HUDEP-2 (cell line): ENCODE measurements around the gene AQP4.

Experiments
- DNase-seq, 76 experiments: peaks; one replicate each; lab custom pipeline; 2025; ENCODE audit not compliant: unreplicated experiment in 76 of 76; lab: John Stamatoyannopoulos, UW

AQP4 gene, protein sequence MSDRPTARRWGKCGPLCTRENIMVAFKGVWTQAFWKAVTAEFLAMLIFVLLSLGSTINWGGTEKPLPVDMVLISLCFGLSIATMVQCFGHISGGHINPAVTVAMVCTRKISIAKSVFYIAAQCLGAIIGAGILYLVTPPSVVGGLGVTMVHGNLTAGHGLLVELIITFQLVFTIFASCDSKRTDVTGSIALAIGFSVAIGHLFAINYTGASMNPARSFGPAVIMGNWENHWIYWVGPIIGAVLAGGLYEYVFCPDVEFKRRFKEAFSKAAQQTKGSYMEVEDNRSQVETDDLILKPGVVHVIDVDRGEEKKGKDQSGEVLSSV

DNA sequence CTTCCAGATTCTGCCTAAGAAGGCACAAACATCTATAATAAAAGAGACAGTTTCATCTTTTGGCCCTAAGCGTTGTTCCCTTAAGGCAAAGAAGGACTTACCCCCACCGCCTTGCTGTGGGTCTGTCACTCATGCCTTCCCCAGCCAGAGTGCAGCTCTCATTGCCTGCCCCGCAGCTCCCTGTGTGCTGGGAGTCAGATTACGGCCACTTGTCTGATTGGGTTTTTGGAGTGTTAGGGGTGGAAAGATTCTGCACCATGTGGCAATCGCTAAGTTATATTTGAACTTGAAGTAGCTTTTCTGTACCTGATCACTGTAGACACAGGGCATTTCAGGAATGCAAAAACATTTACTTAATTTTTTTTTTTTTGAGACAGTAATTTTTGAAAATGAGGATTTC, at the start of gene AQP4:
AQP4 (minus strand) TSS at position 151 of the 400 bp plus-strand sequence; CDS start at position 133, 18 bp downstream.
- no peak for DNase-seq

GRCh38 chr18:26911840-26912239, 46.3 kb upstream of the AQP4 start:
- DNase-seq: no peak

- no peak for DNase-seq
Observed at GRCh38 chr18:26909599-26910290, 44.2 kb upstream of the AQP4 start.

DNA sequence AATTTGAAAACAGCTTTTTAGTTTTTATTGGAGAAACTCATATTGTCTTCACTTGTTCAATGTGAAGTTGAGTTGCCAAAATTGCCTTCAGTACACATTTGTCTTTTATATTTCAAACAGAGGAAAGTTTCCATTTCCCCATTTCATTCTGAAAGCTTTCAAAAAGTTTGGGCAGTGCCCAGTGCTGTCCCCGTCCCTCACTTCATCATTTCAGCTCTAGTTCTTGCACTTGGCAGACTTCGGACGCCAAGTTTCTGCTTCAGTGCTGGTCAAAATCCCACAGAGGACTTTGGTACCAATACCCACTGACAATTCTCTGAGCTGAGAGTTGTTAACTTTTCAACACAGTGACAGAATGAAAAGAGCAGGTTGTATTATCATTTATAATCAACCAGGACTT, 43.4 kb upstream of the AQP4 start:
- DNase-seq: no peak

- DNase-seq: no peak
Observed at GRCh38 chr18:26902291-26902690, 36.8 kb upstream of the AQP4 start.

DNA sequence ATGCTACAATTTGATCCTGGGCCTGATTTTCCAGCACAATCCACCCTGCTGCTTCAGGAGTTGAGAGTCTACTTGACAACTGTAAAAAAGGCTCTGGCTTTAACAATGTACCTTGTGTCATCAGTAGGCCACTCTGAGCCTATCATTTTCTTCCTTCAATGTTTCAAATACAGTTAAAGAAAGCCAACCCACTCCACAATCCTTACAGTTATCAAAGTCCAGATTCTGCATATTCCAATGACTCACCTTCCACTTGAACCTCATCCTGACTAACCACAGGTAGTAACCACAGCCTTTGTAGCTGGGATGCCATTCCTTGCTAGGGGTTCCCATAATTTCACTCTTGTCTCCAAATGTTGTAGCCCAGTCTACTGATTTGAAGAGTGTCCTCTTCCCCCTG, 35.5 kb upstream of the AQP4 start:
- no peak for DNase-seq

- DNase-seq: no peak
Observed at GRCh38 chr18:26894426-26894825, 28.9 kb upstream of the AQP4 start.

DNA sequence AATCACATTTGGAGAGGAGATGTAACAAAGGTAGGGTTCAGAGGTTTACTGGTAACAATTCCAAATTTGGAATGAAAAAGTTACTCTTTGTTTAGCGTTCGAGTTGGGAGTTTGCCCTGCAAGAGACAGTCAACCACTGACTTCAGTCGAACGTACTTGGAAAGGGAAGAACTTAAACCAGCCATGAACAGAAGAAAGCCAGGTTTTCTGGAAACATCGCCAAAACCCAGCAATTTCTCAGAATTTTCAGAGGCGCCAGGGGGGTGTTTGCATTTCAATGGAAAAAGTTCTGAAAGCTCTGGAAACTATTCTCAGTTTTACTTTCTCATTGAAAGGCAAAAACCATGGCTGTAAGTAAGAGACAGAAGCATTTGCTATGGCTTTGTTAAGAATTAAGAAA, 28.5 kb upstream of the AQP4 start:
- DNase-seq: no peak

GRCh38 chr18:26888259-26888658, 22.8 kb upstream of the AQP4 start:
- DNase-seq: no peak

DNA sequence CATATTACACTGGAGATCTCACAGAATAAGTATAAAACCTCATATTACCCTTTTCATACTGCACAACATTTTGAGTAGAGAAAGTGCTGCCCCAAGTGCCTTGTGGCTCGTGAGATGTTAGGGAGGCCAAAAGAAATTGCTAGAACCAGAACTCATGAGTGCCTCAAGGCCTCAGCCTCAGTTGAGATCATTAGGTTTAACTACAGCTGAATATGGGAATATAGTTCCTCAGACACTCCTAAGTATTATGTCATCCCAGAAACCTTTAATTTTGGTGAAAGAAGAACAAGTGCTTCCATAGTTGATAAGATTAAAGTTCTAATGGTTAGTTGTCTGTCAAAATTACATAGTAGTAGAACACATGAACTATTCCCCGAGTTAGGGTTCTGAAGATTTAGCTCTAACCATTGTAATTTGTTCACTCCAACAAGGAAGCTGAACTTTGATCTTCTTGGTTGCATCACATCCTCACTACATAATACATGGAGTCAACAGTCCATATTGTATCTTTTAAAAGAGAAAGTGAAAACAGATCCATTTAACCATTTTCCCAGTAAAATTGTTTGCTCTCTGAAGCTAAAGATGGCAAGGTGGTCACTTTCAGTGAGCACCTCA, 9.6 kb upstream of the AQP4 start:
- no peak for DNase-seq

GRCh38 chr18:26874283-26874682, 8.8 kb upstream of the AQP4 start:
- no peak for DNase-seq

- DNase-seq: no peak
Observed at GRCh38 chr18:26869640-26870039, 4.1 kb upstream of the AQP4 start.

GRCh38 chr18:26868968-26869586, 3.6 kb upstream of the AQP4 start:
- DNase-seq: no peak

DNA sequence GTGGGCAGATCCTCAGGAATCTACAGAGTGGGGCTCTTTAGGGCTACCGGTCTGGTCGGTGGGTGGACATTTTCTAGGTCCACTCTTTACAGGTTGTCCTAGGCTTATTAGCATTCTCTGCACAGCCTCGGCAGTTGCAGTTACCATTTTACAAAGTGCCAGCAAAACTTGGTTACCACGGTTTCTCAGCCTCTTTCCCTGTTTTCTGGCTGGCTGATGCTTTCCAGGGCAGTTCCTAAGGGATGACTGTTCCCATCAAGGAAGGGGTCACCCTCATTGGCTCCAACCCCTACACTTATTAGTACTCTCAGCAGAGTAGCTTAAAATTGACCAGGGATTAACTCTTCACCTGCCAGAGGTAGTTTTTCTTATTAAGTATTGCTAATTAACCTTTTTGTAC, 2.0 kb upstream of the AQP4 start:
- no peak for DNase-seq

DNA sequence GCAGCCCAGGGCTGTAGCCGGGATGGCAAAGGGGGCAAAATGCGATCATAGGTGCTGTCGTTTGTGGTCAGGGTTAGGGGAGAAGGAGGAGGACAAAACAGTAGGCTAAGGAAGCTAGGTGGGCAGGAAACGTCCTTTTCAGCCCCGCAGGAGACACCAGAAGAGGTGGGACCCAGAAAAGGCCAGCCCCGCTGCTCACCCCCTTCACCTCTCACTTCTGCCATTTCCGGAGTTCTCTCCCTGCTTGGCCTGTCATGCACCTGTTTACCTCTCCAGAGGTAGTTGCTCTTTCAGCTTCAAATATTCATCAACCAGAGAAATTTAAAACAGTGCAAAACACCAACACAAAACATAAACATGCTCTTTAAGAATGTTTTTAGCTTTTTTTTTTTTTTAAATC, 849 bp downstream of the AQP4 start:
- DNase-seq: no peak

GRCh38 chr18:26863921-26864497, 1.5 kb downstream of the AQP4 start:
- no peak for DNase-seq

GRCh38 chr18:26863122-26863879, 2.2 kb downstream of the AQP4 start:
- no peak for DNase-seq

GRCh38 chr18:26862084-26862483, 3.4 kb downstream of the AQP4 start:
- no peak for DNase-seq

DNA sequence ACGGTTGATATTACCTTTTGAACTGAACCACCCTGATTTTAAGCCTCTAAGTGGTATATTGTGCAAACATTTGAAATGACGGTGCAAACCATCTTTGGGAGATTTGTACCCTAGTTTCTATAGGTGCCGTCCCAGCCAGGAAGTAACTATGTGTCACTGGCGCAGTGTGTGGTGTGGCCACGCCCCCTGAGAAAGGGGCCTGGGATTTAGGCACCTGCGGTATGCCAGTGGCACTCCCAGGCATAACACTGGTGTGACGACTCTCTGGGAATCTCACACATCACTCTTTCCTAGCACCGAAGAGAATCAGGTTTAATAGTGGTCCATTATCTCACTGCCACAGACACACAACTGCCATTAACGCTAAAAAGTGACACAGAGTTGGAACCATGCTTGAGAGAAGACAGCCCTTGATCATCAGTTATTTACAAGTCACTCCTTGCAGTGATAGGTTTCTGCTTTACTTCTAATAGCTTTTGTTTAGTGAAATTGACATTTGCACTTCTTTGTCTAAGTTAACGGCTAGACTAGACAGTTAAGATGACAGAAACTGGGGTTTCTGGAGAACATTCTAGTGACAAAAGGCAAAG, 11.1 kb downstream of the AQP4 start:
- DNase-seq: no peak

- no peak for DNase-seq
Observed at GRCh38 chr18:26853401-26853800, 12.1 kb downstream of the AQP4 start.
